Iris pigment epithelial cell (primary cell): ENCODE results near the gene RPP14.

Experiments
- DNase-seq: peaks from one replicate; pipeline ENCODE4 v3.0.0-alpha.2; 2011; ENCODE audit warnings: low read depth

Gene RPP14

GRCh38 chr3:58291671-58292338, 14.2 kb upstream of the RPP14 start:
- DNase-seq: no peak

GRCh38 chr3:58292866-58293265, 13.2 kb upstream of the RPP14 start:
- no peak for DNase-seq

GRCh38 chr3:58293516-58293915, 12.5 kb upstream of the RPP14 start:
- DNase-seq: no peak

GRCh38 chr3:58296269-58296668, 9.8 kb upstream of the RPP14 start:
- no peak for DNase-seq

GRCh38 chr3:58296843-58297242, 9.2 kb upstream of the RPP14 start:
- DNase-seq: no peak

- DNase-seq: no peak
These were observed 7.9 kb upstream of the RPP14 start for GRCh38 chr3:58298190-58298589.

GRCh38 chr3:58299075-58299474, 7.0 kb upstream of the RPP14 start:
- no peak for DNase-seq

- peak; percentile 64 for DNase-seq
These were observed 6.1 kb upstream of the RPP14 start for GRCh38 chr3:58299839-58300516.

- DNase-seq: peak; percentile 76
These were observed 1.7 kb downstream of the RPP14 start for GRCh38 chr3:58307639-58308215.

GRCh38 chr3:58308728-58309127, 2.7 kb downstream of the RPP14 start:
- peak; percentile 17 for DNase-seq

GRCh38 chr3:58317811-58318210, 11.8 kb downstream of the RPP14 start:
- DNase-seq: no peak

GRCh38 chr3:58321791-58322190, 15.7 kb downstream of the RPP14 start:
- DNase-seq: no peak

- DNase-seq: peak; percentile 31
These were observed 16.7 kb downstream of the RPP14 start for GRCh38 chr3:58322793-58323192.

- DNase-seq: no peak
These were observed 17.7 kb downstream of the RPP14 start for GRCh38 chr3:58323529-58324390.

- peak; percentile 52 for DNase-seq
These were observed 18.6 kb downstream of the RPP14 start for GRCh38 chr3:58324391-58325390.

- DNase-seq: peak; percentile 54
These were observed 19.5 kb downstream of the RPP14 start for GRCh38 chr3:58325525-58325992.

GRCh38 chr3:58326267-58326900, 20.3 kb downstream of the RPP14 start:
- no peak for DNase-seq

GRCh38 chr3:58329150-58329921, 23.3 kb downstream of the RPP14 start:
- no peak for DNase-seq

- no peak for DNase-seq
These were observed 23.9 kb downstream of the RPP14 start for GRCh38 chr3:58329922-58330413.
